Kidney (tissue), 14 donors: ENCODE results near the gene TTC13. TPM values are rescaled to one million over a fixed set of nuclear protein-coding genes. Genes with fewer than 3 reads are reported as not detected.

Experiments used
- DNase-seq, 5 donors: peaks; one replicate each; pipeline ENCODE4 v3.0.0-alpha.2; 2013 to 2020
- FAIRE-seq: peaks from 2 replicates; lab custom pipeline; 2012; peaks lifted over from hg19 to GRCh38; lab: Jason Lieb, UNC
- H3K27ac ChIP-seq, 2 donors: one replicate each; pipeline ENCODE4 v1.7.0; 2013; ENCODE audit warnings: low read depth in 2 of 2, low read length in 2 of 2, inconsistent platforms in 1 of 2
- H3K27me3 ChIP-seq: one replicate; pipeline ENCODE4 v1.7.1; 2013; ENCODE audit warnings: low read length, inconsistent platforms; ENCODE audit not compliant: control insufficient read depth, insufficient read depth
- H3K36me3 ChIP-seq, 3 donors: one replicate each; pipeline versions ENCODE4 v1.7.0 to v1.7.1; 2013; ENCODE audit warnings: low read length in 3 of 3, control low read depth in 1 of 3, inconsistent platforms in 1 of 3; ENCODE audit not compliant: insufficient read depth in 3 of 3, control insufficient read depth in 2 of 3
- H3K4me1 ChIP-seq, 3 donors: one replicate each; pipeline versions ENCODE4 v1.7.0 to v1.7.1; 2013; ENCODE audit warnings: low read length in 3 of 3, inconsistent platforms in 1 of 3, low read depth in 1 of 3; ENCODE audit not compliant: control insufficient read depth in 2 of 3, insufficient read depth in 2 of 3
- H3K4me3 ChIP-seq, 3 donors: one replicate each; pipeline versions ENCODE4 v1.7.0 to v1.8.1; 2013; ENCODE audit warnings: low read length in 3 of 3, control low read depth in 1 of 3, inconsistent platforms in 1 of 3
- H3K9ac ChIP-seq, 3 donors: one replicate each; pipeline versions ENCODE4 v1.7.0 to v1.7.1; 2013; ENCODE audit warnings: low read length in 3 of 3, control low read depth in 1 of 3, inconsistent platforms in 1 of 3
- H3K9me3 ChIP-seq, 3 donors: one replicate each; pipeline versions ENCODE4 v1.7.0 to v1.7.1; 2013; ENCODE audit warnings: low read length in 3 of 3, control low read depth in 1 of 3, inconsistent platforms in 1 of 3; ENCODE audit not compliant: control insufficient read depth in 2 of 3, insufficient read depth in 1 of 3
- CTCF ChIP-seq: IDR thresholded peaks from 3 replicates; pipeline ENCODE4 v1.5.1; 2012; ENCODE audit warnings: mild to moderate bottlenecking, moderate library complexity, borderline replicate concordance; ENCODE audit not compliant: insufficient read depth; ENCODE audit errors: extremely low read depth
- intact Hi-C: fragments of 100-400 bp; cut with DNase I; formaldehyde crosslinking; loops from one replicate; pipeline ENCODE4 v1.11.1; 2022
- polyA plus RNA-seq: library from polyadenylated mRNA; stranded (reverse); fragments of 350-450 nt; fragmentation: Illumina TruSeq; extraction: RNeasy Lipid Tissue Mini Kit (QIAGEN cat#74804); gene quantifications from one replicate; pipeline ENCODE4 v1.2.3, GENCODE V29; 2014; ENCODE audit warnings: low read depth, low replicate concordance; ENCODE audit not compliant: insufficient read depth
- total RNA-seq: library from RNA; stranded (reverse); fragmentation: NEBNext Ultra II Directional; extraction: Animal tissue kit (Norgen Biotek cat#: 25700); gene quantifications from one replicate; pipeline ENCODE4 v1.2.1, GENCODE V29; 2021
- donor health status: control.
- donor health status: control.
- donor health status: control.
- donor health status: control.
- donor health status: control.
- donor health status: DM: yes; HTN: yes; CAD: no.
- donor health status: Normal renal cell carcinoma (clear cell type).

TTC13 gene
- total and polyA plus RNA-seq, 2 donors from 2014 or later, result 4.2 to 15.6 TPM

- no peaks in the 10 kb centered on the region for H3K36me3 ChIP-seq
- intact Hi-C loops, result no loop called here
- no peak overlapping the region for H3K9ac ChIP-seq
- DNase-seq, result no peak
- no peaks in the 10 kb centered on the region for H3K27me3 ChIP-seq
- no peak for TF ChIP-seq CTCF
- H3K9me3 ChIP-seq, result no peaks in the 10 kb centered on the region
- H3K4me1 ChIP-seq, result peaks cover 0 to 11% (median 5%) of the 10 kb centered on the region in 3 donors
- no peak overlapping the region for H3K27ac ChIP-seq
- FAIRE-seq, result no peak
- H3K4me3 ChIP-seq, result no peak overlapping the region
Measured at GRCh38 chr1:230975636-230976035, 3.0 kb downstream of the TTC13 start.

- no peaks in the 10 kb centered on the region for H3K9me3 ChIP-seq
- intact Hi-C loops, result no loop called here
- no peak overlapping the region for H3K4me3 ChIP-seq
- peaks cover 0 to 11% (median 2%) of the 10 kb centered on the region in 3 donors for H3K4me1 ChIP-seq
- TF ChIP-seq CTCF, result no peak
- no peak for DNase-seq
- no peaks in the 10 kb centered on the region for H3K27me3 ChIP-seq
- H3K27ac ChIP-seq, result no peak overlapping the region
- no peaks in the 10 kb centered on the region for H3K36me3 ChIP-seq
- no peak for FAIRE-seq
- H3K9ac ChIP-seq, result no peak overlapping the region
Measured at GRCh38 chr1:230972855-230973271, 5.8 kb downstream of the TTC13 start.

- Histone ChIP-seq H3K9ac (no peak overlapping the region), H3K27me3 (no peaks in the 10 kb centered on the region), H3K4me1 (no peaks in the 10 kb centered on the region), H3K4me3 (no peak overlapping the region), H3K36me3 (no peaks in the 10 kb centered on the region), H3K9me3 (no peaks in the 10 kb centered on the region), H3K27ac (no peak overlapping the region)
- no peak for TF ChIP-seq CTCF
- DNase-seq, result no peak
- FAIRE-seq, result no peak
- intact Hi-C loops, result no loop called here
Measured at GRCh38 chr1:230971771-230972170, 6.9 kb downstream of the TTC13 start.

GRCh38 chr1:230970432-230970831 lies 8.2 kb downstream of the TTC13 start:
- no peak overlapping the region for H3K27ac ChIP-seq
- no peak for TF ChIP-seq CTCF
- no peaks in the 10 kb centered on the region for H3K27me3 ChIP-seq
- H3K4me1 ChIP-seq, result no peaks in the 10 kb centered on the region
- H3K36me3 ChIP-seq, result no peaks in the 10 kb centered on the region
- intact Hi-C loops, result no loop called here
- no peak for FAIRE-seq
- H3K9me3 ChIP-seq, result no peaks in the 10 kb centered on the region
- no peak for DNase-seq
- H3K9ac ChIP-seq, result no peak overlapping the region
- no peak overlapping the region for H3K4me3 ChIP-seq
